A673 (cell line): ENCODE results near the gene INVS. TPM values are rescaled to one million over a fixed set of nuclear protein-coding genes. Genes with fewer than 3 reads are reported as not detected.

Experiments
- BruUV-seq: library from RNA; stranded (reverse); fragments of 400-500 nt; replicated peaks from 2 replicates; lab custom pipeline; 2021; lab: Mats Ljungman, UMichigan
- CTCF ChIA-PET: fragments of 300-600 bp; sonication (Branson Sonifier 250); formaldehyde crosslinking; loops from one replicate; lab custom pipeline; 2022; ENCODE audit warnings: antibody characterized with exemption; lab: Charles Lee
- POLR2A ChIA-PET: fragments of 300-600 bp; sonication (Branson Sonifier 250); formaldehyde crosslinking; loops from one replicate; lab custom pipeline; 2022; ENCODE audit warnings: antibody characterized with exemption; ENCODE audit not compliant: low non-redundant PET; lab: Charles Lee
- DNase-seq: peaks from one replicate; pipeline ENCODE4 v3.0.0-alpha.2; 2015; ENCODE audit warnings: low spot score
- H3K27ac ChIP-seq: fragments of 200-600 bp; sonication (generic); 2 replicates; pipeline ENCODE4 v1.5.1; 2016; ENCODE audit warnings: mixed run types, low read depth, mild to moderate bottlenecking, mixed read lengths, antibody characterized with exemption, low read length; ENCODE audit not compliant: poor library complexity, severe bottlenecking
- H3K27me3 ChIP-seq: fragments of 200-600 bp; sonication (generic); replicated peaks from 2 replicates; pipeline ENCODE4 v1.6.1; 2017; ENCODE audit warnings: mixed run types, low read depth, mild to moderate bottlenecking, mixed read lengths, antibody characterized with exemption, low read length; ENCODE audit not compliant: insufficient read depth, poor library complexity
- H3K36me3 ChIP-seq: fragments of 200-600 bp; sonication (generic); 2 replicates; pipeline ENCODE4 v1.6.1; 2016; ENCODE audit warnings: mixed run types, mild to moderate bottlenecking, mixed read lengths, antibody characterized with exemption, low read length; ENCODE audit not compliant: insufficient read depth, poor library complexity, severe bottlenecking
- H3K4me1 ChIP-seq: fragments of 200-600 bp; sonication (generic); 2 replicates; pipeline ENCODE4 v1.6.1; 2017; ENCODE audit warnings: mixed run types, mild to moderate bottlenecking, mixed read lengths, antibody characterized with exemption, low read length; ENCODE audit not compliant: insufficient read depth, poor library complexity, severe bottlenecking
- H3K4me3 ChIP-seq: fragments of 200-600 bp; sonication (generic); 2 replicates; pipeline ENCODE4 v1.5.1; 2016; ENCODE audit warnings: low read depth, mixed run types, mild to moderate bottlenecking, mixed read lengths, low read length; ENCODE audit not compliant: poor library complexity, severe bottlenecking
- H3K9me3 ChIP-seq: fragments of 200-600 bp; sonication (generic); 2 replicates; pipeline ENCODE4 v1.6.1; 2016; ENCODE audit warnings: mixed run types, low read depth, mild to moderate bottlenecking, mixed read lengths, antibody characterized with exemption, low read length; ENCODE audit not compliant: poor library complexity, severe bottlenecking
- CTCF ChIP-seq: fragments of 300-800, 200-600 bp; sonication (generic); conservative IDR thresholded peaks from 2 replicates; pipeline ENCODE4 v1.5.1; 2017; ENCODE audit warnings: low read depth, mild to moderate bottlenecking, antibody characterized with exemption, low read length, moderate library complexity, mixed read lengths
- EZH2 ChIP-seq: fragments of 200-600 bp; sonication (generic); IDR thresholded peaks from 2 replicates; pipeline ENCODE4 v1.6.1; 2017; ENCODE audit warnings: borderline replicate concordance, low read depth, mild to moderate bottlenecking, mixed read lengths, antibody characterized with exemption, low read length; ENCODE audit not compliant: poor library complexity, severe bottlenecking
- intact Hi-C: fragments of 100-400 bp; cut with micrococcal nuclease; formaldehyde crosslinking; loops from one replicate; pipeline ENCODE4 v1.10.0; 2022; ENCODE audit not compliant: unreplicated experiment
- total RNA-seq: library from RNA; stranded (reverse); gene quantifications from 2 replicates; pipeline ENCODE4 v1.2.3, GENCODE V29; 2021

The INVS gene
- total RNA-seq, 1 experiment from 2014 or later, result 23.3 TPM

GRCh38 chr9:100277166-100277979 lies 178.3 kb downstream of the INVS start:
- BruUV-seq, result no TSS peak
- POLR2A ChIA-PET, result no interaction called here
- DNase-seq, result peak; percentile 62
- TF ChIP-seq CTCF (no peak), EZH2 (no peak)
- CTCF ChIA-PET, result no interaction called here
- Histone ChIP-seq H3K36me3 (peaks cover 3% of the 10 kb centered on the region), H3K27ac (no peak overlapping the region), H3K9me3 (no peaks in the 10 kb centered on the region), H3K27me3 (no peaks in the 10 kb centered on the region), H3K4me1 (no peaks in the 10 kb centered on the region), H3K4me3 (no peak overlapping the region)
- intact Hi-C loops, result no loop called here

GRCh38 chr9:100281066-100281465 lies 182.0 kb downstream of the INVS start:
- POLR2A ChIA-PET, result no interaction called here
- H3K27ac ChIP-seq, result no peak overlapping the region
- TF ChIP-seq CTCF, result no peak
- TF ChIP-seq EZH2, result no peak
- H3K36me3 ChIP-seq, result peaks cover 18% of the 10 kb centered on the region
- intact Hi-C loops, result no loop called here
- H3K27me3 ChIP-seq, result no peaks in the 10 kb centered on the region
- no TSS peak for BruUV-seq
- CTCF ChIA-PET, result no interaction called here
- H3K4me3 ChIP-seq, result no peak overlapping the region
- peaks cover 12% of the 10 kb centered on the region for H3K9me3 ChIP-seq
- H3K4me1 ChIP-seq, result no peaks in the 10 kb centered on the region
- no peak for DNase-seq

- BruUV-seq, result no TSS peak
- peaks cover 23% of the 10 kb centered on the region for H3K36me3 ChIP-seq
- ChIA-PET POLR2A (no interaction called here), CTCF (no interaction called here)
- no peak overlapping the region for H3K27ac ChIP-seq
- H3K4me3 ChIP-seq, result no peak overlapping the region
- H3K9me3 ChIP-seq, result peaks cover 14% of the 10 kb centered on the region
- intact Hi-C loops, result no loop called here
- DNase-seq, result no peak
- H3K27me3 ChIP-seq, result no peaks in the 10 kb centered on the region
- no peak for TF ChIP-seq EZH2
- no peak for TF ChIP-seq CTCF
- H3K4me1 ChIP-seq, result no peaks in the 10 kb centered on the region
Observed at GRCh38 chr9:100281676-100282387, 182.8 kb downstream of the INVS start.
